ENCODE measurements around the gene TIMP2.

The TIMP2 gene

DNA sequence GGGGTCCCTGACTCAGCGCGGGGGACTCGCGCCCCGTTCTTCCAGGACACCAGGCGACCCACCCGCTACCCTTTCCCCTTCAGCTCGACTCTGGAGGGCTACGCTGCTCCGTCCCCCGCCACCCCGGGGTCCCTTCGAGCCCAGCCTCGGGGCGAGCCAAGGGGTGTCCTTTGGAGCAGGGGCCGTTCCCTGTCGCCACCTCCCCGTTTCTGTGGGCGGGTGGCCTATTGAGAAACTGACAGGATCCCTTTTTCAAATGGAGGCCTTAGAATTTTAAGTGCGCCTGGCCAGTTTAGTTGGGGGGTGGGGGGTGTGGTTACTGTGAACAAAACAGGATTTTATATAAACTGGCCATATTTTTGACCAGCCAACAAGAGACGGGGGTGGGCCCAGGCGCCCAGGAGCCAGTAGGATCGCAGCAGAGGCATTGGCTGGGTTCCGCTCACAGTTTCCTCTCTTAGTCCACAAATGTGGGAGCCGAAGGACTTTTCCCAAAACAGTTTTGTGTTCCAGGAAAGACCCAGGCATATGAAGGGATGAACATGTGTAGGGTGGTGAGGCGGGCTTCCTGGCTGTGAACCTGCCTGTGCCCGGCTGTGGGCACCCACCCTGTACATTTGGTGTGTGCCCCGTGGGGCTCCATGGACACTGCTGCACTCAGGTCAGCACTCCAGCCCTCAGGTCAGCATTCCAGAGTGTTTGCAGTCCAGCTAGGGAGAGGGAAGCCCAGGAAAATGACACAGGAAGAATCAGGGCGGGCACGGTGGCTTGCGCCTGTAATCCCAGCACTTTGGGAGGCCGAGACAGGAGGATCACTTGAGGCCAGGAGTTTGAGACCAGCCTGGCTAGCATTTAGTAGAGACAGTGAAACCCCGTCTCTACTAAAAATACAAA is 722 bp upstream of the TIMP2 start:
- H3K36me3 ChIP-seq (replicated peaks; ENCODE audit: low read depth, low read length), result no peaks in the 10 kb centered on the region
- no peak overlapping the region for H2AFZ ChIP-seq (ENCODE audit: low read depth, low read length)
- no peak for TF ChIP-seq CTCF (IDR thresholded peaks at IDR 0.05; ENCODE audit: low read depth, low read length)
- TF ChIP-seq EZH2phosphoT487 (IDR thresholded peaks at IDR 0.05; ENCODE audit: low read depth), result no peak
- H3K9ac ChIP-seq (ENCODE audit: low read length), result no peak overlapping the region
- no peak overlapping the region for H3K4me3 ChIP-seq (ENCODE audit: low read length)
- H3K79me2 ChIP-seq (ENCODE audit: low read length), result no peaks in the 10 kb centered on the region
- H3K27me3 ChIP-seq (ENCODE audit: low read depth, low read length), result peaks cover 8% of the 10 kb centered on the region; the same call in 1 of the 2 replicates
- no peak overlapping the region for H3K27ac ChIP-seq (ENCODE audit: low read length)
- peaks cover 4% of the 10 kb centered on the region; the same call in 1 of the 2 replicates for H3K4me1 ChIP-seq (ENCODE audit: low read length)
- H3K4me2 ChIP-seq (ENCODE audit: low read length), result no peak overlapping the region
- no peaks in the 10 kb centered on the region for H3K9me3 ChIP-seq (ENCODE audit: insufficient read depth, low read length)
- H4K20me1 ChIP-seq (ENCODE audit: insufficient read depth, low read length), result no peaks in the 10 kb centered on the region

- no peaks in the 10 kb centered on the region for H3K79me2 ChIP-seq (ENCODE audit: low read length)
- TF ChIP-seq CTCF (IDR thresholded peaks at IDR 0.05; ENCODE audit: low read depth, low read length), result no peak
- peaks cover 8% of the 10 kb centered on the region; the same call in 1 of the 2 replicates for H3K27me3 ChIP-seq (ENCODE audit: low read depth, low read length)
- H2AFZ ChIP-seq (ENCODE audit: low read depth, low read length), result no peak overlapping the region
- H3K4me3 ChIP-seq (ENCODE audit: low read length), result no peak overlapping the region
- no peak overlapping the region for H3K27ac ChIP-seq (ENCODE audit: low read length)
- no peaks in the 10 kb centered on the region for H4K20me1 ChIP-seq (ENCODE audit: insufficient read depth, low read length)
- no peak overlapping the region for H3K9ac ChIP-seq (ENCODE audit: low read length)
- no peaks in the 10 kb centered on the region for H3K9me3 ChIP-seq (ENCODE audit: insufficient read depth, low read length)
- no peak overlapping the region for H3K4me2 ChIP-seq (ENCODE audit: low read length)
- H3K4me1 ChIP-seq (ENCODE audit: low read length), result peaks cover 4% of the 10 kb centered on the region; the same call in 1 of the 2 replicates
- H3K36me3 ChIP-seq (replicated peaks; ENCODE audit: low read depth, low read length), result no peaks in the 10 kb centered on the region
These were observed 571 bp downstream of the TIMP2 start for GRCh38 chr17:78924481-78925151.

DNA sequence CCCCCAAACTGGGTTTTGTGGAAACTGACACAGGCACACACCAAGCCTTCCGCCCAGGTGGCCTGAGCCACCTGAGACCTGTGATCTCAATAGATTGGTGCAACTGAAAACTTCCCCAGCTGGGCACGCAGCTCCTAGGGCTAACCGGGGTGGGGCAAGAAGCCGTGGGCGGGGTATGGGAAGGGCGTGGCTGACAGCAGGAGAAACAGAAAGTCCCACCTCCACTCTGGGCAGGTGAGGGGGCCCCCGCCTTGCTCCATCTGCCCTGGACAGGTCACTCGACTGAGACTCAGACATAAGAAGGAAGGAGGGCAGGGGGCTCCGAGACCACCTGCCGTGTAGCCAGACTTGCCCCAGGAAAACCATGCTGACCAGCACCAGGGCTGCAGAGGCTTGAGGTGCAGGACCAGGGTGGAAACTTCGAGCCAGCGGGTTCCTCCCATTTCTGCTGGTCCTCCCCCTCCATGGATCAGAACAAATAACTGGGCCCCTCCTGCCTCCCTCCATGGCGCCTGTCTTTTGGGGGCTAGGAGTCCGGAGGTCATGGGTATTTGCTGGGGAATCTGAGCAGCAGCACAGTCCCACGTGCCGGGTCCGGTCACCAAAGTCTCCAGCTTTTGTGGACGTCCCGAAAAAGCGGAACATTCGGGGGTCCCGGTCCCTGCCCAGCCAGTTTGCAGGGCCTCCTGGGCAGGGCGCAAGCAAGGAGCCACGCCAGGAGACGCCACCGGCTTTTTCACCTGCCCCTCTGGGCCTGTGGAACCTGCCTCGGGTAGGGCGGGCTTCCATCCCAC is 1.3 kb downstream of the TIMP2 start:
- H2AFZ ChIP-seq (ENCODE audit: low read depth, low read length), result no peak overlapping the region
- no peaks in the 10 kb centered on the region for H4K20me1 ChIP-seq (ENCODE audit: insufficient read depth, low read length)
- peaks cover 4% of the 10 kb centered on the region; the same call in 1 of the 2 replicates for H3K4me1 ChIP-seq (ENCODE audit: low read length)
- no peaks in the 10 kb centered on the region for H3K36me3 ChIP-seq (replicated peaks; ENCODE audit: low read depth, low read length)
- H3K79me2 ChIP-seq (ENCODE audit: low read length), result no peaks in the 10 kb centered on the region
- TF ChIP-seq CTCF (IDR thresholded peaks at IDR 0.05; ENCODE audit: low read depth, low read length), result no peak
- TF ChIP-seq EZH2phosphoT487 (IDR thresholded peaks at IDR 0.05; ENCODE audit: low read depth), result no peak
- H3K9me3 ChIP-seq (ENCODE audit: insufficient read depth, low read length), result no peaks in the 10 kb centered on the region
- peaks cover 8% of the 10 kb centered on the region; the same call in 1 of the 2 replicates for H3K27me3 ChIP-seq (ENCODE audit: low read depth, low read length)
- no peak overlapping the region for H3K4me3 ChIP-seq (ENCODE audit: low read length)
- no peak overlapping the region for H3K9ac ChIP-seq (ENCODE audit: low read length)
- no peak overlapping the region for H3K27ac ChIP-seq (ENCODE audit: low read length)
- H3K4me2 ChIP-seq (ENCODE audit: low read length), result 0 out of 2 replicates have a peak overlapping the region, but pooled peaks have one; percentile 17

All from OCI-LY3 (cell line).